Lung (tissue), 12 donors: ENCODE results near the gene DLGAP4. TPM values are rescaled to one million over a fixed set of nuclear protein-coding genes. Genes with fewer than 3 reads are reported as not detected.
A peak's percentile ranks its signal among the peaks of the same experiment; 100 is the strongest.

Experiments used
- ATAC-seq: fragments of 200-7000 bp; cut with Tn5 transposase; one replicate; pipeline ENCODE4 v1.9.1; 2020; ENCODE audit warnings: moderate number of reproducible peaks; ENCODE audit not compliant: insufficient read depth, low FRiP score
- DNase-seq, 3 donors: peaks; one replicate each; pipeline ENCODE4 v3.0.0-alpha.2; 2013 to 2017
- H3K27ac ChIP-seq, 2 donors: one replicate each; pipeline ENCODE4 v1.5.1; 2013; ENCODE audit warnings: mild to moderate bottlenecking in 2 of 2, moderate library complexity in 2 of 2, control low read depth in 1 of 2, inconsistent platforms in 1 of 2, low read depth in 1 of 2, low read length in 1 of 2
- H3K27me3 ChIP-seq, 3 donors: one replicate each; pipeline ENCODE4 v1.5.1; 2013; ENCODE audit warnings: low read length in 2 of 3; ENCODE audit not compliant: control insufficient read depth in 3 of 3, insufficient read depth in 3 of 3
- H3K36me3 ChIP-seq, 4 donors: one replicate each; pipeline ENCODE4 v1.5.1; 2013; ENCODE audit warnings: low read length in 4 of 4, mild to moderate bottlenecking in 1 of 4, moderate library complexity in 1 of 4; ENCODE audit not compliant: control insufficient read depth in 4 of 4, insufficient read depth in 4 of 4
- H3K4me1 ChIP-seq, 5 donors: one replicate each; pipeline ENCODE4 v1.5.1; 2013; ENCODE audit warnings: low read length in 5 of 5, mild to moderate bottlenecking in 2 of 5, moderate library complexity in 1 of 5; ENCODE audit not compliant: control insufficient read depth in 5 of 5, insufficient read depth in 5 of 5
- H3K4me3 ChIP-seq: one replicate; pipeline ENCODE4 v1.5.1; 2013; ENCODE audit warnings: mild to moderate bottlenecking, control low read depth, moderate library complexity
- H3K9ac ChIP-seq, 2 donors: one replicate each; pipeline ENCODE4 v1.5.1; 2013; ENCODE audit warnings: low read length in 2 of 2, control low read depth in 1 of 2; ENCODE audit not compliant: insufficient read depth in 1 of 2
- H3K9me3 ChIP-seq, 4 donors: one replicate each; pipeline ENCODE4 v1.5.1; 2013; ENCODE audit warnings: low read length in 3 of 4, mild to moderate bottlenecking in 1 of 4, moderate library complexity in 1 of 4; ENCODE audit not compliant: control insufficient read depth in 4 of 4, insufficient read depth in 3 of 4
- CTCF ChIP-seq: IDR thresholded peaks from 2 replicates; pipeline ENCODE4 v1.5.1; 2012; ENCODE audit warnings: mild to moderate bottlenecking; ENCODE audit errors: control extremely low read depth, extremely low read depth
- WGBS, 2 donors: extraction: QIAGEN DNeasy Blood & Tissue Kit; methylation state at CpG; one replicate each; pipeline ENCODE4 v1.1.7; 2013; 5-methylcytosine and 5-hydroxymethylcytosine counted together
- polyA plus RNA-seq, 2 donors: library from polyadenylated mRNA; stranded (reverse); fragments of 200-250 nt; gene quantifications; one replicate each; pipeline ENCODE4 v1.2.1, GENCODE V29; 2013
- total RNA-seq, 2 donors: library from RNA; depleted of rRNA in 1 of 2; stranded (reverse); fragments of >200 nt in 1 of 2; gene quantifications; one replicate each; pipeline ENCODE4 v1.2.1, GENCODE V29; 2014 to 2021
- donor health status: control.
- donor health status: control.
- donor health status: Bipolar disorder and iron deficiency.
- donor health status: healthy.
- donor health status: DM: yes; HTN: yes; CAD: no.

DLGAP4 gene
- total and polyA plus RNA-seq, 4 donors: 34.6 to 67.6 (median 35.8) TPM

- peaks cover 0 to 4% (median 0%) of the 10 kb centered on the region in 5 donors for H3K4me1 ChIP-seq
- TF ChIP-seq CTCF: no peak
- peak in 2 of 3 donors; percentile 6 to 8 for DNase-seq
- peaks cover 4 to 55% (median 51%) of the 10 kb centered on the region in 3 donors for H3K27me3 ChIP-seq
- no peak overlapping the region for H3K4me3 ChIP-seq
- WGBS, 2 donors: 24 to 27% methylated on average over 14 of the region's 14 CpGs
- no peak for ATAC-seq
- no peak overlapping the region for H3K9ac ChIP-seq
- H3K36me3 ChIP-seq: no peaks in the 10 kb centered on the region
- peaks cover 0 to 5% (median 0%) of the 10 kb centered on the region in 4 donors for H3K9me3 ChIP-seq
- H3K27ac ChIP-seq: no peak overlapping the region
Measured at GRCh38 chr20:36303020-36303595, 3.0 kb upstream of the DLGAP4 start.

- Histone ChIP-seq H3K27ac (no peak overlapping the region), H3K9ac (no peak overlapping the region), H3K27me3 (peaks cover 4 to 60% (median 52%) of the 10 kb centered on the region in 3 donors), H3K36me3 (no peaks in the 10 kb centered on the region), H3K4me3 (no peak overlapping the region), H3K9me3 (peaks cover 0 to 5% (median 0%) of the 10 kb centered on the region in 4 donors), H3K4me1 (peaks cover 0 to 4% (median 0%) of the 10 kb centered on the region in 5 donors)
- DNase-seq: no peak
- no peak for ATAC-seq
- no peak for TF ChIP-seq CTCF
- WGBS, 2 donors: 53 to 71% methylated on average over 1 of the region's 1 CpG
Measured at GRCh38 chr20:36303831-36304230, 2.3 kb upstream of the DLGAP4 start.

- Histone ChIP-seq H3K9ac (no peak overlapping the region), H3K27ac (no peak overlapping the region), H3K9me3 (peaks cover 0 to 5% (median 0%) of the 10 kb centered on the region in 4 donors), H3K4me1 (peaks cover 0 to 4% (median 0%) of the 10 kb centered on the region in 5 donors), H3K36me3 (no peaks in the 10 kb centered on the region), H3K27me3 (peaks cover 4 to 70% (median 59%) of the 10 kb centered on the region in 3 donors), H3K4me3 (no peak overlapping the region)
- no peak for TF ChIP-seq CTCF
- WGBS, 2 donors: 43 to 58% methylated on average over 10 of the region's 10 CpGs
- no peak for DNase-seq
- no peak for ATAC-seq
Measured at GRCh38 chr20:36304786-36305495, 1.2 kb upstream of the DLGAP4 start.
